Endothelial cell of umbilical vein (primary cell): ENCODE measurements around the gene ARHGEF19.

Experiments
- CTCF ChIP-seq, 2 donors: IDR thresholded peaks; 1 replicate in 1 of 2; 2 replicates in 1 of 2; pipeline ENCODE4 v1.5.1; 2011; ENCODE audit warnings: low read length in 2 of 2, mild to moderate bottlenecking in 2 of 2, moderate library complexity in 2 of 2, control low read depth in 1 of 2, inconsistent platforms in 1 of 2, low read depth in 1 of 2; ENCODE audit not compliant: insufficient read depth in 1 of 2; ENCODE audit errors: extremely low read depth in 1 of 2
- EZH2 ChIP-seq: IDR thresholded peaks from 2 replicates; pipeline ENCODE4 v1.6.1; 2012; ENCODE audit warnings: borderline replicate concordance, low read depth, mild to moderate bottlenecking, moderate library complexity, low read length, inconsistent platforms; ENCODE audit not compliant: severe bottlenecking
- GATA2 ChIP-seq: IDR thresholded peaks from 2 replicates; pipeline ENCODE4 v1.7.0; 2011; ENCODE audit warnings: low read depth, mild to moderate bottlenecking, moderate library complexity, mixed read lengths, low read length; ENCODE audit not compliant: insufficient read length, insufficient read depth
- JUN ChIP-seq: IDR thresholded peaks from 2 replicates; pipeline ENCODE4 v1.6.1; 2011; ENCODE audit warnings: borderline replicate concordance, low read depth; ENCODE audit not compliant: insufficient read length, insufficient read depth
- MAX ChIP-seq: IDR thresholded peaks from 2 replicates; pipeline ENCODE4 v1.6.1; 2011; ENCODE audit not compliant: insufficient read depth, insufficient read length
- MYC ChIP-seq: IDR thresholded peaks from one replicate; pipeline ENCODE4 v1.6.1; 2011; ENCODE audit warnings: mild to moderate bottlenecking, low read depth, low read length
- POLR2A ChIP-seq: IDR thresholded peaks from 2 replicates; pipeline ENCODE4 v1.6.1; 2012; ENCODE audit warnings: low read depth, mild to moderate bottlenecking, control low read depth, low read length
- POLR2AphosphoS5 ChIP-seq: IDR thresholded peaks from 2 replicates; pipeline ENCODE4 v1.6.1; 2012; ENCODE audit warnings: low read depth, mild to moderate bottlenecking, control low read depth, low read length, moderate library complexity; ENCODE audit not compliant: insufficient read depth

GRCh38 chr1:16251381-16251780 is 38.9 kb upstream of the ARHGEF19 start:
- TF ChIP-seq CTCF (IDR thresholded peaks at IDR 0.05; ENCODE audit: extremely low read depth in 1 of 2, insufficient read depth in 1 of 2, low read depth in 1 of 2, low read length in 2 of 2) (no peak), EZH2 (no peak), MYC (no peak), POLR2A (no peak), MAX (no peak), POLR2AphosphoS5 (no peak), JUN (no peak), GATA2 (no peak)
